Cerebellar nuclear complex (tissue), 1 donor: ENCODE data around the gene ELMO1.

Source experiments
- DNase-seq, 2 experiments: peaks; one replicate each; lab custom pipeline; 2025; lab: John Stamatoyannopoulos, UW

ELMO1 gene

GRCh38 chr7:36916116-36916515, 532.5 kb downstream of the ELMO1 start:
- no peak for DNase-seq

- no peak for DNase-seq
These were observed 536.9 kb downstream of the ELMO1 start for GRCh38 chr7:36911788-36912187.

GRCh38 chr7:36910859-36911258, 537.8 kb downstream of the ELMO1 start:
- no peak for DNase-seq

- peak in 1 of 2 experiments; percentile 18 for DNase-seq
These were observed 538.3 kb downstream of the ELMO1 start for GRCh38 chr7:36910401-36910800.

- no peak for DNase-seq
These were observed 541.6 kb downstream of the ELMO1 start for GRCh38 chr7:36906956-36907635.

GRCh38 chr7:36906448-36906847, 542.2 kb downstream of the ELMO1 start:
- DNase-seq, result no peak

- DNase-seq, result no peak
These were observed 542.8 kb downstream of the ELMO1 start for GRCh38 chr7:36905841-36906240.

- DNase-seq, result no peak
These were observed 543.9 kb downstream of the ELMO1 start for GRCh38 chr7:36904802-36905201.

GRCh38 chr7:36904101-36904500, 544.6 kb downstream of the ELMO1 start:
- peak; percentile 17 to 56 for DNase-seq

GRCh38 chr7:36900988-36901710, 547.5 kb downstream of the ELMO1 start:
- DNase-seq, result no peak

- no peak for DNase-seq
These were observed 550.5 kb downstream of the ELMO1 start for GRCh38 chr7:36898186-36898585.

GRCh38 chr7:36896956-36897590, 551.6 kb downstream of the ELMO1 start:
- DNase-seq, result no peak

- no peak for DNase-seq
These were observed 552.2 kb downstream of the ELMO1 start for GRCh38 chr7:36896418-36896817.

GRCh38 chr7:36895192-36895591, 553.5 kb downstream of the ELMO1 start:
- DNase-seq, result no peak

GRCh38 chr7:36894190-36894589, 554.5 kb downstream of the ELMO1 start:
- no peak for DNase-seq

- DNase-seq, result no peak
These were observed 559.5 kb downstream of the ELMO1 start for GRCh38 chr7:36889182-36889581.

- DNase-seq, result no peak
These were observed 560.7 kb downstream of the ELMO1 start for GRCh38 chr7:36887969-36888368.

GRCh38 chr7:36887233-36887632, 561.4 kb downstream of the ELMO1 start:
- no peak for DNase-seq

GRCh38 chr7:36884910-36885309, 563.8 kb downstream of the ELMO1 start:
- peak in 1 of 2 experiments; percentile 31 for DNase-seq

- DNase-seq, result no peak
These were observed 564.3 kb downstream of the ELMO1 start for GRCh38 chr7:36884351-36884750.

GRCh38 chr7:36881233-36881874, 567.3 kb downstream of the ELMO1 start:
- no peak for DNase-seq

GRCh38 chr7:36880108-36880507, 568.6 kb downstream of the ELMO1 start:
- DNase-seq, result no peak

- no peak for DNase-seq
These were observed 569.6 kb downstream of the ELMO1 start for GRCh38 chr7:36879021-36879420.
